Measurements from ENCODE around the gene SLC38A2.

DNA sequence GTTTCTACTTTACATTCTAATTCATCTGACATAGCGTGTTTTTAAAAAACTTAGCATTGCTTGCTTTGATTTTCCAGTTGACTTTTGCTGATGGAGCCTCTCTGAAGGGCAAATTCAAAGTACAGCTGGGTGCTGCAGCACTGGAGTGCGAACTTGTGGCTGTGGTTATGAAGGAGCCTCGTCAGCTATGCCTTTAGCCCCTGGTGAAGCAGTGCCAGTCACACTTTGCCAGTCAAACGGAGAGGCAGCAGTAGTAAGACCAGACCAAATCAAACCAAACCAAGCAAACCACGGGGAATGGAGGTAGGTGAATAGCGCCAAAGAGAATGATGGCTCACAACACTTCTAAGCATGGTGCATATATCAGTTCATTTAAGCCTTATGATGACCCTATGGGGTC lies 15.1 kb upstream of the SLC38A2 start:
- TF ChIP-seq, protein P1, sequence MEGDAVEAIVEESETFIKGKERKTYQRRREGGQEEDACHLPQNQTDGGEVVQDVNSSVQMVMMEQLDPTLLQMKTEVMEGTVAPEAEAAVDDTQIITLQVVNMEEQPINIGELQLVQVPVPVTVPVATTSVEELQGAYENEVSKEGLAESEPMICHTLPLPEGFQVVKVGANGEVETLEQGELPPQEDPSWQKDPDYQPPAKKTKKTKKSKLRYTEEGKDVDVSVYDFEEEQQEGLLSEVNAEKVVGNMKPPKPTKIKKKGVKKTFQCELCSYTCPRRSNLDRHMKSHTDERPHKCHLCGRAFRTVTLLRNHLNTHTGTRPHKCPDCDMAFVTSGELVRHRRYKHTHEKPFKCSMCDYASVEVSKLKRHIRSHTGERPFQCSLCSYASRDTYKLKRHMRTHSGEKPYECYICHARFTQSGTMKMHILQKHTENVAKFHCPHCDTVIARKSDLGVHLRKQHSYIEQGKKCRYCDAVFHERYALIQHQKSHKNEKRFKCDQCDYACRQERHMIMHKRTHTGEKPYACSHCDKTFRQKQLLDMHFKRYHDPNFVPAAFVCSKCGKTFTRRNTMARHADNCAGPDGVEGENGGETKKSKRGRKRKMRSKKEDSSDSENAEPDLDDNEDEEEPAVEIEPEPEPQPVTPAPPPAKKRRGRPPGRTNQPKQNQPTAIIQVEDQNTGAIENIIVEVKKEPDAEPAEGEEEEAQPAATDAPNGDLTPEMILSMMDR (IDR thresholded peaks at IDR 0.05): no peak
- TF ChIP-seq, protein P2, sequence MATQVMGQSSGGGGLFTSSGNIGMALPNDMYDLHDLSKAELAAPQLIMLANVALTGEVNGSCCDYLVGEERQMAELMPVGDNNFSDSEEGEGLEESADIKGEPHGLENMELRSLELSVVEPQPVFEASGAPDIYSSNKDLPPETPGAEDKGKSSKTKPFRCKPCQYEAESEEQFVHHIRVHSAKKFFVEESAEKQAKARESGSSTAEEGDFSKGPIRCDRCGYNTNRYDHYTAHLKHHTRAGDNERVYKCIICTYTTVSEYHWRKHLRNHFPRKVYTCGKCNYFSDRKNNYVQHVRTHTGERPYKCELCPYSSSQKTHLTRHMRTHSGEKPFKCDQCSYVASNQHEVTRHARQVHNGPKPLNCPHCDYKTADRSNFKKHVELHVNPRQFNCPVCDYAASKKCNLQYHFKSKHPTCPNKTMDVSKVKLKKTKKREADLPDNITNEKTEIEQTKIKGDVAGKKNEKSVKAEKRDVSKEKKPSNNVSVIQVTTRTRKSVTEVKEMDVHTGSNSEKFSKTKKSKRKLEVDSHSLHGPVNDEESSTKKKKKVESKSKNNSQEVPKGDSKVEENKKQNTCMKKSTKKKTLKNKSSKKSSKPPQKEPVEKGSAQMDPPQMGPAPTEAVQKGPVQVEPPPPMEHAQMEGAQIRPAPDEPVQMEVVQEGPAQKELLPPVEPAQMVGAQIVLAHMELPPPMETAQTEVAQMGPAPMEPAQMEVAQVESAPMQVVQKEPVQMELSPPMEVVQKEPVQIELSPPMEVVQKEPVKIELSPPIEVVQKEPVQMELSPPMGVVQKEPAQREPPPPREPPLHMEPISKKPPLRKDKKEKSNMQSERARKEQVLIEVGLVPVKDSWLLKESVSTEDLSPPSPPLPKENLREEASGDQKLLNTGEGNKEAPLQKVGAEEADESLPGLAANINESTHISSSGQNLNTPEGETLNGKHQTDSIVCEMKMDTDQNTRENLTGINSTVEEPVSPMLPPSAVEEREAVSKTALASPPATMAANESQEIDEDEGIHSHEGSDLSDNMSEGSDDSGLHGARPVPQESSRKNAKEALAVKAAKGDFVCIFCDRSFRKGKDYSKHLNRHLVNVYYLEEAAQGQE (IDR thresholded peaks at IDR 0.05; ENCODE audit: insufficient read depth in 1 of 2, low read depth in 2 of 2, low read length in 1 of 2): no peak
- TF ChIP-seq POLR2AphosphoS5 (IDR thresholded peaks at IDR 0.05; ENCODE audit: low read depth, low read length) (no peak), SIN3A (IDR thresholded peaks at IDR 0.05; ENCODE audit: borderline replicate concordance, insufficient read depth, low read depth, low read length) (no peak), TCF7L2 (IDR thresholded peaks at IDR 0.05; ENCODE audit: low read depth, low read length) (no peak)
